HTERT RPE-1 (cell line): ENCODE results near the gene NRG2.

ENCODE experiments used
- in situ Hi-C: fragments of 300-500 bp; cut with MboI; formaldehyde crosslinking; loops from 4 replicates; pipeline ENCODE4 v1.14.3; 2020; ENCODE audit warnings: low sequenced_read_pairs

Gene NRG2

GRCh38 chr5:139863855-139864558 lies 179.1 kb downstream of the NRG2 start:
- in situ Hi-C loops: no loop called here

GRCh38 chr5:139863361-139863760 lies 179.7 kb downstream of the NRG2 start:
- in situ Hi-C loops: no loop called here

GRCh38 chr5:139862803-139863202 lies 180.3 kb downstream of the NRG2 start:
- in situ Hi-C loops: no loop called here

GRCh38 chr5:139862313-139862712 lies 180.8 kb downstream of the NRG2 start:
- in situ Hi-C loops: no loop called here

- in situ Hi-C loops: no loop called here
These were observed 181.3 kb downstream of the NRG2 start for GRCh38 chr5:139861889-139862207.

- in situ Hi-C loops: no loop called here
These were observed 181.8 kb downstream of the NRG2 start for GRCh38 chr5:139861021-139861888.

GRCh38 chr5:139859013-139859412 lies 184.1 kb downstream of the NRG2 start:
- in situ Hi-C loops: no loop called here

- in situ Hi-C loops: no loop called here
These were observed 186.4 kb downstream of the NRG2 start for GRCh38 chr5:139856714-139857113.

GRCh38 chr5:139855946-139856540 lies 187.1 kb downstream of the NRG2 start:
- in situ Hi-C loops: no loop called here

GRCh38 chr5:139855451-139855850 lies 187.6 kb downstream of the NRG2 start:
- in situ Hi-C loops: no loop called here

GRCh38 chr5:139854953-139855352 lies 188.1 kb downstream of the NRG2 start:
- in situ Hi-C loops: no loop called here

- in situ Hi-C loops: no loop called here
These were observed 189.0 kb downstream of the NRG2 start for GRCh38 chr5:139854029-139854605.

- in situ Hi-C loops: no loop called here
These were observed 190.4 kb downstream of the NRG2 start for GRCh38 chr5:139852696-139853095.

- in situ Hi-C loops: no loop called here
These were observed 191.5 kb downstream of the NRG2 start for GRCh38 chr5:139851558-139851957.

- in situ Hi-C loops: no loop called here
These were observed 192.6 kb downstream of the NRG2 start for GRCh38 chr5:139850423-139851016.

- in situ Hi-C loops: no loop called here
These were observed 193.2 kb downstream of the NRG2 start for GRCh38 chr5:139849942-139850341.

- in situ Hi-C loops: no loop called here
These were observed 193.6 kb downstream of the NRG2 start for GRCh38 chr5:139849501-139849900.

- in situ Hi-C loops: no loop called here
These were observed 194.5 kb downstream of the NRG2 start for GRCh38 chr5:139848508-139849100.

GRCh38 chr5:139847790-139848507 lies 195.2 kb downstream of the NRG2 start:
- in situ Hi-C loops: no loop called here

- in situ Hi-C loops: no loop called here
These were observed 196.0 kb downstream of the NRG2 start for GRCh38 chr5:139847091-139847490.
